NCI-H1694 (cell line): ENCODE data around the gene EPHA10.

Experiments used
- DNase-seq: peaks from one replicate; lab custom pipeline; 2025; lab: John Stamatoyannopoulos, UW

The EPHA10 gene

GRCh38 chr1:37764888-37765441, at the start of gene EPHA10:
Gene EPHA10 (minus strand): TSS chr1:37765120. CDS start chr1:37765066, 54 bp downstream.
- DNase-seq: peak; percentile 80

GRCh38 chr1:37814252-37814651, 49.3 kb upstream of the EPHA10 start:
- no peak for DNase-seq

GRCh38 chr1:37813529-37814145, 48.7 kb upstream of the EPHA10 start:
- no peak for DNase-seq

GRCh38 chr1:37811027-37811655, 46.2 kb upstream of the EPHA10 start:
- peak; percentile 70 for DNase-seq

GRCh38 chr1:37809942-37810341, 45.0 kb upstream of the EPHA10 start:
- no peak for DNase-seq

GRCh38 chr1:37808369-37809319, 43.7 kb upstream of the EPHA10 start:
- peak; percentile 62 for DNase-seq

GRCh38 chr1:37807555-37808368, 42.8 kb upstream of the EPHA10 start, which contains the start of the genes C1orf122 and YRDC:
Gene C1orf122 (plus strand): TSS chr1:37807790. CDS start chr1:37808405, 615 bp downstream.
Gene YRDC (minus strand): TSS chr1:37808208. CDS start chr1:37808180, 28 bp downstream.
- peak; percentile 83 for DNase-seq

GRCh38 chr1:37807220-37807554, 42.3 kb upstream of the EPHA10 start:
- no peak for DNase-seq

- no peak for DNase-seq
Measured at GRCh38 chr1:37802439-37802838, 37.5 kb upstream of the EPHA10 start.

GRCh38 chr1:37797750-37798345, 32.9 kb upstream of the EPHA10 start:
- no peak for DNase-seq

- no peak for DNase-seq
Measured at GRCh38 chr1:37795340-37796125, 30.6 kb upstream of the EPHA10 start.

- DNase-seq: no peak
Measured at GRCh38 chr1:37794372-37795339, 29.7 kb upstream of the EPHA10 start.

GRCh38 chr1:37793773-37794371, 29.0 kb upstream of the EPHA10 start, which contains the start of gene MANEAL:
Gene MANEAL (plus strand): TSS chr1:37793847. CDS start chr1:37794183, 336 bp downstream.
- DNase-seq: no peak

GRCh38 chr1:37792943-37793686, 28.2 kb upstream of the EPHA10 start:
- no peak for DNase-seq

- no peak for DNase-seq
Measured at GRCh38 chr1:37782491-37782890, 17.6 kb upstream of the EPHA10 start.

- no peak for DNase-seq
Measured at GRCh38 chr1:37778654-37779053, 13.7 kb upstream of the EPHA10 start.

- DNase-seq: no peak
Measured at GRCh38 chr1:37776946-37777516, 12.1 kb upstream of the EPHA10 start.
